ENCODE results near the gene PEX16.
A peak's percentile ranks its signal among the peaks of the same experiment; 100 is the strongest.

Gene PEX16

DNA sequence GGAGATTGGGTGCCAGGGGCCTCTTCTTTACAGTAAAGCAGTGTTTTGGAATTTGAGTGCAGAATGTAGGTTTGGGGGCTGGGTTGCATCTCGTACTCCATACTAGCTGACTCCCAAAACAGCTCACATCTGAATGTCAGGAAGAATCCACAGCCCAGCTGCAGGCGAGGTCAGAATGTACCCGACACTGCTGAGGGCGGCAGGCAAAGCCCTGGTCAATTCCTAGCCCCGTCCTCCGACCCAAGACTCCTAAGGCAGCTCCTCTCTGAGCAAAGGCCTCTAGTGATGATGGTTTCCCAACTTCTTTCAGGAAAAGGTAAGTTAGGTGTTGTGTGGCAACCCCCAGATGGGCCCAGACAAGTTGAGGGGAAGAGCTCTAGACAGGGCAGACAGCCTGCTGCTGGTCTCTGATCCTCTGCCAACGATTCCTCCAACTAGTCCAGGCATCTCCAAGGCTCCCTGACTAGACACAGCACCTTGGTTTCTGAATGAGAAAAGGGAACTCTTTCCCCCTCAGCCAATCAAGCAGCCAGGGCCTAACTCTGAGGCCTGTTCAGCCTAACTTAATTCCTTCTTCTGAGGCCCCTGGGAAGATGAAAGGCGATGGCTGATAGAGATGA lies 13.4 kb upstream of the PEX16 start:
- peak; percentile 2 for DNase-seq
- ATAC-seq, result no peak

DNA sequence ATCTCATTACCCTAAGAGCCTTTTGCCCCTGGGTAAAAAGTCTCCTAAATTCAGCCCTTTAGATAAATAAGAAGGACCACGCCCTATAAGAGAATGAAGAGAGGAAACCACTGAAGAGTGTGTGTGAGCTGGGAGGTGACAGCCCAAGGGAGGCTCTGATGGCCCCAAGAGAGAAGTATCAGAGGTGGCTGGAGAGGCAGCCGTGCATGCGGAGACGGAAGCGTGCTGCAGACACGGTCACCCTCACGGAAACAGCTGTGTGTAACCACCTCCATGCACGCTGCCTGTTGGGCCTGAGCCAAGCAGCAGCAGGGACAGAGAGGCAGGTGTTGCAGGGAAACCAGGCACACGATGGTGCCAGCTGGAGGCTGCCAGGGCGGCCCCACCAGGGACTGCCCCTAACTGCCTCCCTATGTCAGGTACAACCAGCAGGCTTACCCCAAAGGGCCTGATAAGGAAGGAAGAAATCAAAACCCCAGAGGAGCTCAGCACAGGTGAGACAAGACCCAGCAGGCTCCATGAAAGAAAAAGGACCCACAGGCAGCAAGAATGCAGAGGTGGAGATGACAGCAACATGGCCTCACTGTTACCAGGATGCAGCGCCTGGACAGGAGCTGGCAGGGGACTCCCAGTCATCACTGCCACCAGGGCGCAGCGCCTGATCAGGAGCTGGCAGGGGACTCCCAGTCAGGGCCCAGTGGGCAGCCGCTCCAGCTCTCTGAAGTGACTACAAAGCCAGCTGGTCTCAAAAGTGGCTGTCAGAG lies 12.5 kb upstream of the PEX16 start:
- peak; percentile 33 for ATAC-seq
- peak; percentile 30 for DNase-seq

DNA sequence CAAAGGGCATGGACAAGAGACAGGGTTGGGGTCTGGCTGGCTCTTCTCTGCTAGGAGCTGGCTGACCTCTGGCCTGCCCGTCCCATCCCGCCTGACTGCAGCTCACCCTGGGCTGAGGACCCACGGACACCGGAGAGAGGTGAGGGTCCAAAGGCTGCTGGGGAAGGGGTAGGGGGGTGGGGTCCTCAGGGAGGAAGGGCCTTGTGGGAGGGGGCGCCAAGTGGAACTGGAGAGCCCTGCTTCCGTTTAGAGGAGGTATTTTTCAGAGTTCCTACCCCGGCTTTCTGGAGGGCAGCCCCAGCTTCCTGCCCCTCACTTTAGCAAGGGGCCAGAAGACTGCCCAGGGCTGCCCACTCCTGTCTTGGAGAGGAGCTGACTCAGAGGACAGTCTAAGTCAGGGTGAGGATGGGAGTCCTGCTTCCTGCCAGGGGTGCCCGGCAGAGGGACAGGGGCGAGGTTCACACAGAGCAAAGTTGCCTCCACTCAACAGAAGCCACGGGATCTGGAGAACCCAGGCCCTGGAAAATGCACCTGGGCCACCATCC lies 11.9 kb upstream of the PEX16 start:
- DNase-seq (peak; percentile 6), ATAC-seq (no peak)

DNA sequence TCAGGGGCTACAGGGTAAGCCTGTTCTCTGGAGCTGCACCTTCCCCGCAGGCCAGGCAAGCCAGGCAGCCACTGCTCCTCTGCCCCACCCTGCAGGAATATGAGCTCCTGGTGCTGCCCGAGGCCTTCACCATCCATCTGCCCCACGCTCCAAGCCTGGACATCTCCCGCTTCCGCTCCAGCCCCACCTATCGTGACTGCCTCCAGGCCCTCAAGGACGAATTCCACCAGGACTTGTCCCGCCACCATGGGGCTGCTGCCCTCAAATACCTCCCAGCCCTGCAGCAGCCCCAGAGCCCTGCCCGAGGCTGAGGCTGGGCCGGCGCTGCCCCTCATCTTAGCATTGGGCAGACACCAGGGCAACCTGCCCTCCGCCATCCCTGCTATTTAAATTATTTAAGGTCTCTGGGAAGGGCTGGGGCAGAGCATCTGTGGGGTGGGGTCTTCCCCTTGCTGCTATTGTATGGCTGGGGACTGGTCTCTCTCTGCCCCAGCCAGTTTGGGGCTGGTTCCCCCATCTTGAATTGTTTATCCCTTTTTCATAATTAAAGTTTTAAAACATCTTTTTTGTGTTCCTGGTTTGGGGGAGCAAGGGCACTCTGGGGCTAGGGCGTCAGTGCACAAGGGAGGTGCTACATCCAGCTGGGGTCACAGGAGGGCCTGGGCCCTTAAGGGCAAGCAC lies 11.0 kb upstream of the PEX16 start:
- DNase-seq, result no peak
- no peak for ATAC-seq

DNA sequence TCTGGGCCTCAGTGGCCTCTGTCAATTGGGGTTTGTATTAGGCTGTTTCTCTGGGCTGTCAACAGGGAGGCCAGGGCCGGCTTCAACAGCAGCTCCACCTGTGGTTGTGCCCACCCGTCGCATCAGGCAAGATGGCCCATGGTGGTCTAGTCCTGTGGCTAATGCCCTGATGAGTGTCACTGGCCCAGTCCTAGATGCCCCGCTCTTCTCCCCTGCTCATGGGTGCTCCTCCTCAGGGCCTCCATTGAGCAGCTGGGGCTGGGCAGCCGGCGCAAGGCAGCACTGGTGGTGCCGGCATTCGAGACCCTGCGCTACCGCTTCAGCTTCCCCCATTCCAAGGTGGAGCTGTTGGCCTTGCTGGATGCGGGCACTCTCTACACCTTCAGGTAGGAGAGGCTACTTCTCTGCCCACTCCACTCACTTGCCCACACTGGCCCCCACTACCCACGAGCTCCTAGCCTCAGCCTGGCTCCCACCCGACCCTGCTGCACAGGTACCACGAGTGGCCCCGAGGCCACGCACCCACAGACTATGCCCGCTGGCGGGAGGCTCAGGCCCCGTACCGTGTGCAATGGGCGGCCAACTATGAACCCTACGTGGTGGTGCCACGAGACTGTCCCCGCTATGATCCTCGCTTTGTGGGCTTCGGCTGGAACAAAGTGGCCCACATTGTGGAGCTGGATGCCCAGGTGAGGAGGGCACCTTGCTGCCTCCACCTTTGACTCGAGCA lies 10.2 kb upstream of the PEX16 start:
- peak; percentile 5 for DNase-seq
- no peak for ATAC-seq

DNA sequence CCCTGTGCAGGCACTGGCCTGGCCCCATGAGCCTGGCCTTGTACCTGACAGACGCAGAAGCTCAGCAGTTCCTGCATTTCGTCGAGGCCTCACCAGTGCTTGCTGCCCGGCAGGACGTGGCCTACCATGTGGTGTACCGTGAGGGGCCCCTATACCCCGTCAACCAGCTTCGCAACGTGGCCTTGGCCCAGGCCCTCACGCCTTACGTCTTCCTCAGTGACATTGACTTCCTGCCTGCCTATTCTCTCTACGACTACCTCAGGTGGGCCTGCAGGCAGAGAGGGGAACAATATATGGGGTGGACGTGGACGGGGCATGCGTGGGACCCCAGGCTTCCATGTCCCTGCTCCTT lies 9.6 kb upstream of the PEX16 start:
- no peak for ATAC-seq
- DNase-seq, result peak; percentile 3

DNA sequence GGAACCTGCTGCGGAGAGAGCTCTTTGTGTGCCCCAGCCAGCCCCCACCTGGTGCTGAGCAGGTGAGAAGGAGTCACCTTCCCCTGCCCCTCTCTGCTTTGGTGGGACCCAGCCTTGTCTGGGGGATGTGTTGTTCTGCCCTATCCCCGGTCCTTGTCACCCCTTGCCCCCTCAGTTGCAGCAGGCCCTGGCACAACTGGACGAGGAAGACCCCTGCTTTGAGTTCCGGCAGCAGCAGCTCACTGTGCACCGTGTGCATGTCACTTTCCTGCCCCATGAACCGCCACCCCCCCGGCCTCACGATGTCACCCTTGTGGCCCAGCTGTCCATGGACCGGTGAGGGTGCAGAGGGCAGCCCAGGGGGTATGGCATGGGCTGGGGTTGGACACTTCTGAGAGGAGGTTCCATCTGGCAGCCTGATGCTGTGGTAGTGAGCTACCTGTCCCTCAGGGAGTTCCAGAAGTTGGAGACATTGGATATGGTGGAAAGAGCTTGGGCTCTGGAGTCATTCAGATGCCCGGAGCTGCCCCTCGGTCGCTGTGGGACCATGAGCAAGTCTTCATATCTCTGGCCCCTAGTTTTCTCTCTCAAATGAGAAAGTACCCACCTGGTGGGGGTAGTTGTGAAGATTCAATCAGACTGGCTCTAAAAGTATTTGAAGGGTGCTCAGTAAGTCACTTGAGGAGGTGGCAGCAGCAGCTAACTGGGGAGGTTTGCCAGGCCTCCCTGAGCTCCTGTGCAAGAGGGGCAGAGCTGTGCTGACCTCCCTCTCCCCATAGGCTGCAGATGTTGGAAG lies 9.1 kb upstream of the PEX16 start:
- ATAC-seq (no peak), DNase-seq (peak; percentile 2)

DNA sequence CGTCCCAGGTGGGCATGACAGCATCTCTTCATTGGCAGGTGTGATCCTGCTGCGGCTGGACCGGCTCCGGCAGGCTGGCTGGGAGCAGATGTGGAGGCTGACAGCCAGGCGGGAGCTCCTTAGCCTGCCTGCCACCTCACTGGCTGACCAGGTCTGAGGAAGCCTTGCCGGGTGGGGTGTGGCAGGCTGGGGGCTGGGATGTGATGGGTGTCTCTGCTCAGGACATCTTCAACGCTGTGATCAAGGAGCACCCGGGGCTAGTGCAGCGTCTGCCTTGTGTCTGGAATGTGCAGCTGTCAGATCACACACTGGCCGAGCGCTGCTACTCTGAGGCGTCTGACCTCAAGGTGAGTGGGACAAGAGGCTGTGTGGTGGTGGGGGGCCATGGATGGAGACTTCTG lies 8.3 kb upstream of the PEX16 start:
- ATAC-seq, result no peak

DNA sequence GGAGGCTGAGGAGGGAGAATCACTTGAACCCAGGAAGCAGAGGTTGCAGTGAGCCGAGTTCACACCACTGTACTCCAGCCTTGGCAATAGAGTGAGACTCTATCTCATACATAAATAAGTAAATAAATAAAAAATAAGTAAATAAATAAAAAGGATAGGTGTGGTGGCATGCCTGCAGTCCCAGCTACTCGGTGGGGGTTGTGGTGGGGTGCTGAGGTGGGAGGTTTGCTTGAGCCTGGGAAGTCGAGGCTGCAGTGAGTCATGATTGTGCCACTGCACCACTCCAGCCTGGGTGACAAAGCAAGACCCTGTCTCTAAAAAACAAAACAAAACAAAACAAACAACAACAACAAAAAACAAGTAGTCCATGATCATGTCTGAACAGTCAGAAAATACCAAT lies 7.9 kb upstream of the PEX16 start:
- ATAC-seq, result no peak
- DNase-seq, result no peak

More for the DNA sequence above, 8.3 kb upstream of the PEX16 start:
- peak; percentile 2 for DNase-seq

DNA sequence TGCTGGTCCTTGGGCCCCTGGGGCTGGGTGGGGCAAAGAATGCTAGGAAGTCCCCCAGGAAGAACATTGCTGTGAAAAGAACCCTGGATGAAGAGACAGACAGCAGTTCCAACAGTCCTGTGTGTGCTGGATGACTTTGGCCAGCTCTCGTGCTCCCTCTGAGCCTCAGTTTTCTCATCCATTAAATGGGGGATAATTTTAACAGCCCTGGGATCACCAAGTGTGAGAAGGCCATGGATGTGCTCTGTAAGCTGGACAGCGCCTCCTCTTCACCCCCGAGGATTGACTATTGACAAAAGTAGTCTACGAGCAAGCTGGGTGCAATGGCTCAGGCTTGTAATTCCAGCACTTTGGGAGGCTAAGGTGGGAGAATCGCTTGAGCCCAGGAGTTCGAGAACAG lies 7.2 kb upstream of the PEX16 start:
- no peak for DNase-seq
- no peak for ATAC-seq

DNA sequence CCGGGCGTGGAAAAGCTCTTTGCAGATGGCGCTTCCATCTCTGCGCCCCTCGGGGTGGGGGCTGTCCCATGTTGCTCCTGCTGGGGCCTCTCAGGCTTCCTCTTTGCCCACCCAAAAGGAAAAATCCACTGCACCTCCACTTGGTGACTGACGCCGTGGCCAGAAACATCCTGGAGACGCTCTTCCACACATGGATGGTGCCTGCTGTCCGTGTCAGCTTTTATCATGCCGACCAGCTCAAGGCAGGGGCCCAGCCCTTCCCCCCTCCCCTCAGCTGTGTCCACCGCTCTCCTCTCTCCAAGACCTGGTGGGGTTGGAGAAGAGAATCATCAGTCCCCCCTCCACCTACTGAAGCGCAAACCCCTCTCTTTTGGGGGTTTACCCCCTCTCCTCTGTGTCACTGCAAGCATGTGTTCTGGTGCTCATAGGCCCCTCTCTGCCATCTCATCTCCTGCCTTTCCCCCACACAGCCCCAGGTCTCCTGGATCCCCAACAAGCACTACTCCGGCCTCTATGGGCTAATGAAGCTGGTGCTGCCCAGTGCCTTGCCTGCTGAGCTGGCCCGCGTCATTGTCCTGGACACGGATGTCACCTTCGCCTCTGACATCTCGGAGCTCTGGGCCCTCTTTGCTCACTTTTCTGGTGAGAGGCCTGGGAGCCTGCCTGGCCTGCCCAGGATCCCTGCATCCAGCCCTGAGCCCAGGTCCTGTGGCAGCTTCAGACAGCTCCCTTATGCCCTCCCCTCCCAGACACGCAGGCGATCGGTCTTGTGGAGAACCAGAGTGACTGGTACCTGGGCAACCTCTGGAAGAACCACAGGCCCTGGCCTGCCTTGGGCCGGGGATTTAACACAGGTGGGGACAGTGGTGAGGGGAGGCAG lies 6.6 kb upstream of the PEX16 start:
- DNase-seq, result no peak
- no peak for ATAC-seq

DNA sequence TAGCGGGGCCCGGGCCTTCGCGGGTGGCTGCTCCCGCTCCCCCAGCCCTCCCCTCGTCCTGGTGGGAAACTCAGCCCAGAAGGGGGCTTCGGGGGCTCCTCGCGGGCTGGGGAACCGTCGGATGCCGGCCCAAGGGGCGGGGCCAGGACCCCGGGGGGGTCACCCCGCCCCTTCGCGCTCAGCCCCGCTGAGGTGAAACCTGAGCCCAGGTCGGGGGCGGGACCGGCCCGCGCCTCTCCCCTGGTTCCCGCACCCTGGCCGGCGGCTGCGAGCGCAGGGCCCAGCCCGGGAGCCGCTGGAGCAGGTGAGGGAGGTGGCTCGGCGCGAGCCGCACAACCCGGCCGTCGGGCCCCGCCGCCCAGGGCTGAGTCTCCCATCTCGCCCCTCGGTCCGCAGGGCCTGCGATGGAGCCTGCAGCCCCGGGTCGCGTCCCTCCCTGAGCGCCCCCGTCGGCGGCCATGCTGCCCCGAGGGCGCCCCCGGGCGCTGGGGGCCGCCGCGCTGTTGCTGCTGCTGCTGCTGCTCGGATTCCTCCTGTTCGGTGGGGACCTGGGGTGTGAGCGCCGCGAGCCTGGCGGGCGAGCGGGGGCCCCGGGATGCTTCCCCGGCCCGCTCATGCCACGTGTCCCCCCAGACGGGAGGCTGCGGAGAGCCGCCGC lies 4.9 kb upstream of the PEX16 start, which contains the start of gene LARGE2:
TSS of gene LARGE2 (plus strand) at position 232 of the 658 bp plus-strand sequence. CDS start at position 459, 227 bp downstream.
- no peak for ATAC-seq
- no peak for DNase-seq

DNA sequence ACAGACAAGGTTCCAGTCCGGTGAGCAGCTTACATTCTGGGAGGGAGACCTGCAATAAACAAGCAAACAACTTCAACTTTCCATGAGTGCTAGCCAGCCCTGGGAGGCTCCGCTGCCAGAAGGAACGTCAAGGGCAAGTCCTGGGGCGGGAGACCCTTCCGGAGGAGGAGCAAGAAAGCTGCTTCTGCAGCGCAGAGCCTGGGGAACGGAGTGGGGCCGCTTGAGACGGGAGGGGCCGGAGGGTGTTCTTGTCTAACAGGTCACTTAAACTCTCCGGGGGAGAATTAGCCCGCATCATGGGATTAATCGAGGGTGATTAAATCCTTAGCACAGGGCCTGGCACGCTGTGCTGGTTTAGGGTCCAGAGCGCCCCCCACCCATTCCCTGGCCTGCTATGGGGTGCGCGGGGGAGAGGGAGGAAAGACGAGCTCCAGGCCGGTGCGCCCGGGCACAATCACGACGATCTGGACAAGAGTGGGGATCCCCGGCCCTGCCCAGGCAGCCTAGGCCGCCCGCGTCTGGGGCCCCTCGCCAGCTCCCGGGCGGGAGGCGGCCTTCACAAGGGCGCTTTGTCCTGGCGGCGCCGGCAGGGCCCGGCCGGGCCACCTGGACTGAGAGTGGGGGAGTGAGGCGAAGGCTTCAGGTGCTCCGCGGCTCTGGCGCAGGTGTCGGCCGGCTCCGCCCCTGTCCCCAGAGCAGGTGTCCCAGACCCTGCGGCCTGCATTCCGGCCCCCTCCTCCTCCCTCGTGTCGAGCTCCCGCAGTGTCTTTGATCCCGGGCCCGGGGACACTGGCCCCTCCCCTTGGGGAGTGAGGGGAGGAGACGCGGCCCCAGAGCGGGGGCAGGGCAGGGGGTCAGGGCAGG lies 4.1 kb upstream of the PEX16 start:
- no peak for ATAC-seq
- DNase-seq, result no peak

DNA sequence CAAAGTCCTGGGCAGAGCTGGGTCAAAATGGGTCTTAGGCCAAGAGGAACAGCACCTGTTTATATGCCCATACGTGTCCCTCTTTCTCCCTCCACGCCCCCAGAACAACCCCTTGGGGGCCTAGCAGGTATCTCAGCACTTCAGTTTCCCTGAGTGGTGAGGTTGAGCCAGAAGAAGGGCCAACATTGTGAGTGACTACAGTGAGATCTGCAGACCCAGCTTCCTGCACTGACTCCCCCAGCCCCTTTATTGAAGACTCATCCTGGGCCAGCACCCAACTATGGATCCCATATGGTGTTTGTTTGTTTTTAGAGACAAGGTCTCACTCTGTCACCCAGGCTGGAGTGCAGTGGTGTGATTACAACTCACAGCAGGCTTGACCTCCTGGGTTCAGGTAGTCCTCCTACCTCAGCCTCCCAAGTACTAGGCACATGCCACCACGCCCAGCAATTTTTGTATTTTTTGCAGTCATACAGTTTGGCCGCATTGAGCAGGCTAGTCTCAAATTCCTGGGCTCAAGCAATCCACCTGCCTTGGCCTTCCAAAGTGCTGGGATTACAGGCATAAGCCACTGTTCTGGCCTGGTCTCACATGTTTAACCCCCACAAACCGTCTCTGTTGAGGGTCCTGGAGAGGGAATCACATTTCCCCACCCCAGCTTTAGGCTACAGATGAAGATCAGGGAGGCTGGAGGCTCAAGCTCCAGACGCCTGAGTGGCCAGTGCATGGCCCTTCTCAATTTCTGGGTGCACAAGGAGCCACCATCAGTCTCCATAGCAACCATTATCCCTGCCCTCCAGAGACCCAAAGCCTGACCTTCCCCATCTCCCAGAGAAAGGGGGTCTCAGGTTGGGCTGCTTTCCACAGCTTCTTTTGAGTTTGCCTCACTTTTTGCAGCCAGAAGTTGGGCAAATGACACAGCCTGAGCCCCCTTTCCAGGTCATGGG lies 3.1 kb upstream of the PEX16 start:
- ATAC-seq (no peak), DNase-seq (no peak)

DNA sequence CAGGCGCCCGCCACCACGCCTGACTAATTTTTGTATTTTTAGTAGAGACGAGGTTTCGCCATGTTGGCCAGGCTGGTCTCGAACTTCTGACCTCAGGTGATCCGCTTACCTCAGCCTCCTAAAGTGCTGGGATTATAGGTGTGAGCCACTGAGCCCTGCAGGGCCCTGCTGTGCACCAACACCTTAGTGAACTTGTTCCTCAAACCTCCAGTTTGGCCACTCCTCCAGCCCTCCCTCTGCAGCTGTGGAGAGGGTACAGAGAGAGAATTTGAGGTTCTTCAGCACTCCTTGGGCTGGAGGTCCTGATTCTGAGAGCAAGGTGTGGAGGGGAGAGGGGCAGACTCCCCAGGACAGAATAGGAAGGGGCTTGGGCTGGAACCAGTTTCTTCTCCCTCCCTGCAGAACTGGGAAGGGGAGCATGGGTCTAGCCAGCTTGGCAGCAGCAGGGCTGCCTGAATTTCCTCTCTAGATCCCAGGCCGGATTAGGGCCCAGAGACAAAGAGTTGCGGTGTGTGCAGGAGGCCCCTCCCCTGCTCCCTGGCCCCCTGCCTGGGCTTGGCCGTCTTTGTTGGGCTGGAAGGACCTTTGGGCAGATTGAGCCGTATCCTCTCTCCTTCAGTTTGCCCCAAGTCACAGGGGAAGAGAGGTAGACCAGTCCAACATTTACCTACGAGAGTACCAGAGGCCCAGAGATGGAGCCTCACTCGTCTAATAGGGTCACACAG lies 2.3 kb upstream of the PEX16 start:
- ATAC-seq, result no peak
- no peak for DNase-seq

DNA sequence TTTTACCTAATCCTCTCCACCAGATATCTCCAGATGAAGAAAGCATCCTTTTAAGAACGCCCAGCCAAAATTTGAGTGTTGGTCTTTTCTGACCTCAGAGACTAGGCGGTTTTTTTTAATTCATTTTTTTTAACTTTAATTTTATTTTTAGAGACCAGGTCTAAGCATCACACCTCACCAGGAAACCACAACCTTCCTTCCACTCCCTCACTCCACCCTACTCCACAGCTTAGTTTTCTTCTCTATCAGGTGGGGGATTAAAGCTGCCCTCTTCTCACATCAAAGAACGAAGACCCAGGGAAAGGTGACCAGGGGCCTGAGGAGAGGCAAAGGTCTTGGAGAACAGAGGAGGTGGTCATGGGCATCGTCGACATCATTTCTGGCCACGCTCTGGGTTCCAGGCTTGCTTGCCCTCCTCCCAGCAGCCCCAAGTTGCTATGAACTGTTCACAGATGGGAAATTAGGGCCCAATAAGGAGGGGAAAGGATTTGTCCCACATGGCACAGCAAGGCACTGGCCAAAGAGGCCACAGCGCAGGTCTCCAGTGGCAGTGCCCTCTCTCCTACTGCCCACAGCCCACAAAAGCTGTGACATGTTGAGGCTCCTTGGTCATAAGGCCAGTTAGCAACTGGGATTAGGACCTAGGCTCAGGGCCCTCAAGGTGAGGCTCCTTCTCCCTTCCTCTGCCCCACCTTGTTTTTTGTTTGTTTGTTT lies 1.4 kb upstream of the PEX16 start:
- ATAC-seq (no peak), DNase-seq (no peak)

Data from stimulated activated naive CD8-positive, alpha-beta T cell treated with anti-CD3 and anti-CD28 coated beads, Interleukin-15, Interleukin-2, amounts not matched to agents 100 U/mL and 50 U/mL, for 24 hours (primary cell).